ENCODE data around the gene ZNF599.

DNA sequence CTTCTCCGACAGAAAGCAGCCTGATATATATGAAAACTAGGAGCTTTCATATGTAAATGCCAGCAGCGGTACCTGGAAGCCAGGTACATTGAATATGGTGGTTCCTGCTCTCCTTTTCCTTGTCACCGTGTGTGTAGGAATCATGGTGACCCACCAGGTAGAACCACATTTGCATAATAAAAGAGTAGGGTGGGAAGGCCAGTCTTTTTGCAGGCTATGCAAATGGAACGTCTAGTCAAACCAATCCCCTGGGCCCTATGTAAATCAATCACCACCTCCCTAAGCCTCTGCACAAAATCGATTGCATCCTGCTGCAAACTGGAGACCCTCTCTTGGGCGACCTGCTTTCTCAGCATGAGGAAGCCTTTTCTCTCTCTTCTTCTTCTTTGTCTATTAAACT, 61.1 kb downstream of the ZNF599 start:
- TF ChIP-seq NCOA1 (CRISPR knock-in tag; IDR thresholded peaks at IDR 0.05) (no peak), GZF1 (CRISPR knock-in tag; IDR thresholded peaks at IDR 0.05) (no peak)

All from HepG2 (cell line).